GM12891 (cell line): ENCODE data around the gene FHL2.

Experiments used
- POLR2A ChIP-seq: IDR thresholded peaks from 2 replicates; pipeline ENCODE4 v1.6.1; 2011; ENCODE audit warnings: low read depth, low read length, control low read depth
- POLR2AphosphoS5 ChIP-seq: IDR thresholded peaks from 2 replicates; pipeline ENCODE4 v1.6.1; 2011; ENCODE audit warnings: low read depth, low read length, control low read depth
- SPI1 ChIP-seq: IDR thresholded peaks from 2 replicates; pipeline ENCODE4 v1.6.1; 2011; ENCODE audit warnings: low read depth, low read length, control low read depth
- TAF1 ChIP-seq: IDR thresholded peaks from 2 replicates; pipeline ENCODE4 v1.6.1; 2011; ENCODE audit warnings: low read depth, low read length, control low read depth

DNA sequence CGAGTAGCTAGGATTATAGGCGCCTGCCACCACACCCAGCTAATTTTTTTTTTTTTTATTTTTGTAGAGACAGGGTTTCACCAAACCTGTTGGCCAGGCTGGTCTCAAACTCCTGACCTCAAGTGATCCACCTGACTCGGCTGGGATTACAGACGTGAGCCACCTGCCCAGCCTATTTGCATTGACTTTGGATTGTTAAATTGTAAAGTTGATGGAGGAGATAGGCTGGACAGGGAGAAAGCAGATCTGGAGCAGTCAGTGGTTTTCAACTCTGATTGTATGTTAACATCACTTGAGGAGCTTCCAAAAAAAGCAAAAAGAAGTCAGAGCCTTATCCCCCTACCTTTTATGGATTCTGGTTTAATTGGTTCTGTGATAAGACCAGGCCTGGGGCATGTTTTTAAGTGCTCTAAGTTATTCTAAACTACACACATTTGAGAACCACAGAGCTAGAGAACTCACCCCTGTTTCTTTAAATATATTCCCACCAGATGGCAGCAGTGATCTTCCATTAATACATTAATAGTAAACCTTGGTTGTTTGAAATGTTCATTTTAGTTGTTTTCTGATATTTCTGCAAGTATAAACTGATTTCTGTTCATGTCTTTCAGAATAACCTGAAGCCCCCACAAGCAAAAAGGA, 54.0 kb downstream of the FHL2 start:
- TF ChIP-seq POLR2A: no peak
- no peak for TF ChIP-seq POLR2AphosphoS5
- TF ChIP-seq TAF1: no peak
- no peak for TF ChIP-seq SPI1
